Stimulated activated CD8-positive, alpha-beta memory T cell treated with anti-CD3 and anti-CD28 coated beads, Interleukin-12 subunit alpha, Interleukin-12 subunit beta, amount 100 ng/mL, for 4 hours (primary cell): Measurements from ENCODE around the gene S1PR3.
"Not testable (repeated sequence)": the region's sequence is repeated elsewhere in the genome, so short reads cannot be mapped to it uniquely, and the experiment has no call there.

Experiments
- DNase-seq: peaks from one replicate; pipeline ENCODE4 v3.0.0-alpha.2; 2020; ENCODE audit warnings: low read depth

Gene S1PR3

DNA sequence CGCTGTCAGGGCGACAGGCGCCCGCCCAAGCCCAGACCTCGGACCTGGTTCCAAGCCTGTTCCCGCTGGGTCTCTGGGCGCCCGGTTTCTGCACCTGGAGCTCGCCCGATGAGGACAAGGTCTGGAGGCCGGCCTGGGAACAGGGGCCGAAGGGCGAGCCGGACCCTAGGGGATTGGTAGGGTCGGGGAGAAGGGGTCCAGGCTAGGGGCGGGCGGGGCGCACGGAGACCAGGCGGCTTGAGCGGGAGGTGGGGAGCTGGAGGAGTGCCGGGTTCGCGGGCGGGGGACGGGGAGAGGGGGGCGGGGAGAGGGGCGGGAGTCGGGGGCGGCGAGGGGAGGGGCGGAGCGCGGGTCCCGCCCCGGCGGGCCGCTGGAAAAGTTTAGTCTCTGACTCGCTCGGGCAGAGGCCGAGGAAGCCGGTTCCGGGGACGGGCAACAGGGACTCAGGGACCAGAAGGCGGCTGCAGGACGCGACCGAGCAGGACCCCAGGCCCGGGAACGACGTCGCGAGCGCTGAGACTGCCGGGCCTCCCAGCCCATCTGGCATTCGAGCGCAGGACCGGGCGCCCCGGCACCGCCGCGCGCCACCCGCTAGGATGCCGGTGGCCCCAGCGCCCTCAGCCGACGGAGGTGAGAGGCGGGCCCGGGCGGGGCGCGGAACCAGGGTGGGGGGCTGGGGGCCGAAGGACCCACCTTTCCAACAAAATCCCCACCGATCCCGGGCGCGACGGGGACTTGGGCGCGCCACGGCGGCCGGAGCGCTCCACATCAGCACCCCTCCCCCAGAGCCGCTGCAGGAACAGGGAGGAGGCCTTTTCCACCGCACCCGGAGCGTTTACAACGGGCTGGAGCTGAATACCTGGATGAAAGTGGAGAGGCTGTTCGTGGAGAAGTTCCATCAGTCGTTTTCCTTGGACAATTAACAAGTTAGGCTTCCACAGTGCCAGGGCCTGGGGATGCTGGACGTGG is at the start of gene S1PR3:
Gene S1PR3 (plus strand): TSS at position 403 of the 969 bp plus-strand sequence. CDS start 9,733 bp downstream, outside the sequence.
- peak; percentile 9 for DNase-seq

GRCh38 chr9:88941586-88941985 is 49.7 kb upstream of the S1PR3 start:
- not testable (repeated sequence) for DNase-seq

DNA sequence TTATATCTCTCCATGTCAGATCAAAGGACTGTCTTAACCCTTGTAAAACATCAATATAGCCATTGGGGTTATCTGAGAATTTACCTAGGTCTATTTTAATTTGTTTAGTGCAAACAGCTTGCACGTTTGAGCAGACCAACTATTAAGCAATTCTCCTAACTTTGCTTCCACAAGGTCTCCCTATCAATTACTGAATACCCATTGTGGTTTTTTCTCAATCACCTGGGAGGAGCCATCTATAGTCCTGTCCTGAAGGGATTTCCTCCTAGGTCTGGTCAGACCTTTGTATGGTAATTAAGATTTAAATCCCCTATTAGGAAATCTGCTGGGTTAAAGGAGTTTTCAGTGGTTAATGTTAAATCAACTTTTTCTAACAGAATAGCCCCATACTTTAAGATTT is 48.9 kb upstream of the S1PR3 start:
- no peak for DNase-seq

DNA sequence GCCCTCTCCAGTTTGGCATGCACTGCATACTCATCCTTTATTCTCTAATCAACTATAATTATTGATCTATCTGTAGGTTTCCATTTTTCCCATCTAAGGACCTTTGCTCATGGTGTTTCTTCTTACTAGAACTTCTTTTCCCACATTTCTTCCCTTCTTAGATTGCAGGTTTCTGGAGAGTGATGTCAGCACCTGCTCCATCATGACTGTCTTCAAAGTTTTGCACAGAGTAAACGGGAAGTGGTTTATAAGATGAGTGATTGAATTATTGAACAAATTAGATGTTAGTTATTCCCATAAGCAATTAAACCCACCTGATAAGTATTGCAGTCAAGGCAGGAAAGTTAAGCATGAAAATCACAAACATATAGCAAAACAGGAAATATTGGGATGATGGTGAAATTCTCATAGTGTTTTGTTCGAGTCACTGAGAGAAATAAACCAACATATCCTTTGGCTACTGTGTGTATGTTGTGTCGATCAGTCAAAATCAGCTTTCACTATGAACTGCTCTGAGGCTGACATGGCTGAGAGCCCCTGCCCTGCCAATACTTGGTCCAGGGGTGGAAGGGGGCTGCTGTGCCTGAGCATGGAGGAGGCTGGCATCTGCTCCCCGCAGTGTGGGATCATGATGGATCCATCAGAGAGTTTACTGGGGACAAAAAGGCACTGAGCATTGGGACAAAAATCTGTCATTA is 45.5 kb upstream of the S1PR3 start:
- DNase-seq = no peak

DNA sequence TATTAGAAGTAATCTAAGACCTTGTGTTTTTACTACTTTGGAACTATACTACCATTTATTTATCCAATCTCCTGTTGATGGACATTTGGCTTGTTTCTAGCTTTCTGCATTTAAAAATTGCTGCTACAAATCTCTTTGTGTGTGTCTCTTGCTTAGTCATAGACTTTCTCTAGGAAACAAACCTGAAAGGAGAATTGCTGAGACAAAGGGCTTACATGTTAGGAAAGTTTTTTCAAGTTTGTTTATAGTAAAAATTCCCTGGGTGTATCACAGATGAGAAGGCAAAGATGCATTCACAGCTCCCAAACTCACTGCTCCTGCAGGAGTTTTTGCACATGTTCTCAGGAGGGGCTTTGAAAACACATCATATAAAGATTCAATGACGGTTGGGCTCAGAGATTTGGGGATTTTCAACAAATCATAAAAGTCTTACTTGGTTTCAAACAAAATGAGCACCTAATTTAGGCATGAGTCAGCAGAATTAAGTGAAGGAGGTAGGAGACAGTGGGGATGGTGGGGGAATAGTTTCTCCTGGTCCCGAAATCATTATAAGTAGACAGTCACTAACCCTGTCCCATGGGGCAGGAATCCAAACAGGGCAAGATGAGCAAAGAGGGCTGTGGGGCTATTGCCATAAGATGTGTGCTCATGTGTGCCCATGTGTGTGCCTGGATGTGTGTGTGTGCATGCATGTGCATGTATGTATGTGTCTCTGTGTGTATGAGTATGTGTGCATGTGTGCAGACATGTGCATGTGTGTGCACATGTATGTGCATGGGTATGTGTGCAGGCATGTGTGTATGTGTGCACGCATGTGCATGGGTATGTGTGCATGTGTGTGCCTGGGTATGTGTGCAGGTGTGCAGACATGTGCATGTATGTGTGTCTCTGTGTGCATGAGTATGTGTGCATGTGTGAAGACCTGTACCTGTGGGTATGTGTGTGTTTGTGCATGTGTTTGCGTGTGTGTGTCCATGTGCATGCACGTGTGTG is 43.4 kb upstream of the S1PR3 start:
- DNase-seq = no peak

DNA sequence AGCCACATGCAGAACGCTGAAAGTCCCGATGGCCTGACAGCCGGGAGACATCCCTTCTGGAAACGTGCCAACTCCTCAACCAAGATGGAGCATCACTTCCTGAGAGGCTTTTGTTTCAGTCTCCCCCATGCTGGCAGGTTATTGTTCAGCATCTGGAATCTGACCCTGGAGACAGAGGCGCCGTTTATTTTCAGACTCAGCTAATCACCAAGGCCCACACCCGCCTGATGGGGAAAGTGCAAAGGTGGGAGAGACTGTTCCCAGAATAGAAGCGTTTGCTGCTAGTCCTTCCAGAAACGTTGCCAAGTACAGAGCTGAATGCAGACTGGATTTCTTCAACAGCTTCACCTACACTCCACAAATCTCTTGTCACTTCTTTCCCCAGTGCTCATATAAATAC is 41.8 kb upstream of the S1PR3 start:
- no peak for DNase-seq

- no peak for DNase-seq
These were observed 41.3 kb upstream of the S1PR3 start for GRCh38 chr9:88949961-88950340.

- no peak for DNase-seq
These were observed 40.7 kb upstream of the S1PR3 start for GRCh38 chr9:88950341-88951154.

GRCh38 chr9:88951155-88951542 is 40.1 kb upstream of the S1PR3 start:
- no peak for DNase-seq

- no peak for DNase-seq
These were observed 39.1 kb upstream of the S1PR3 start for GRCh38 chr9:88952086-88952615.

DNA sequence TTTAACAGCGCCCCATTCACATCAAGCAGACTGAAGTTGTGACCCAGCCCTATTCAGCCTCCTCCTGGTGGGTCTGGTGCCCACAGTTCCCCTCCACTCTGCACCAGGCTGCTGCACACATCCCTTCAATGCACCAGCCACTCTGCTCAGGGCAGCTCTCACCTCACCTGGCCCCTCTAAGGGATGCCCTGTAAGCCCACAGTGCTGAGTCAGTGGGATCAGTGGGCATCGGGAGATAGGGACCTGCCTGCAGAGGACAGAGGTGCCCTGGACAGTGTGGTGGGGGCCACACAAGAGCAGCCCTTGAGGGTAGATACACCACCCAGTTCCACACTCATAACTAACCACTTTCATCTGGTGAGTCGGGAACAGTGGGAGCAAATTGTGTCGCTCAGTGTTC is 38.3 kb upstream of the S1PR3 start:
- no peak for DNase-seq

DNA sequence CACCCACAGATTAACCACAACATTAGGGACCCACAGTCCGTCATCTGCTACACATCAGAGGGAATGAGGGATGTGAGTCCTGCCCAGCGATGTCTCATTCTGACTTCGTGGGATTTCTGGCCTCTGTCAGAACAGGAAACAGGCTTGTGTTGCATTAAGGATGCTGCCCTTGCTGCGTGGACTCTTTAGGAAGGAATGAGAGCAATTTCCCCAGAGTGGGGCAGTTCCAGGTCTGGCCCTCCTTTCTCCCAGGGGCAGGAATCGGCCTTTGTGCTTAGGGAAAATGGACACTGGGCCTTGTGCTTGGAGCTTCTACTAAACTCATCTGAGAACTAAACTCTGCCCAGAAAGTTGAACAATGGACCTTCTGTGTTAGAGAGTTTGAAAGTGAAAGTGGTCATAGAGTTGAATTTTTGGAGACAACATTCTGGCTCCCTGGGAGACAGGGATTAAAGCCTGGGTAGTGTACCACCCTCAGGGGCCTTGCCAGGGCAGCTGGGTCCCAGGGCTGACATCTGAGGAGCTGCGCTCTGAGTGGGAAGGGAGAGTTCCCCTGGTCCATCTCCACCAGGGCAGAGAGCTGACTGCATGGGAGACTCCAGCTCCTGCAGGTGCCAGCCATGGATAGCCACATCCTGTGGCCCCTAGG is 37.8 kb upstream of the S1PR3 start:
- no peak for DNase-seq

DNA sequence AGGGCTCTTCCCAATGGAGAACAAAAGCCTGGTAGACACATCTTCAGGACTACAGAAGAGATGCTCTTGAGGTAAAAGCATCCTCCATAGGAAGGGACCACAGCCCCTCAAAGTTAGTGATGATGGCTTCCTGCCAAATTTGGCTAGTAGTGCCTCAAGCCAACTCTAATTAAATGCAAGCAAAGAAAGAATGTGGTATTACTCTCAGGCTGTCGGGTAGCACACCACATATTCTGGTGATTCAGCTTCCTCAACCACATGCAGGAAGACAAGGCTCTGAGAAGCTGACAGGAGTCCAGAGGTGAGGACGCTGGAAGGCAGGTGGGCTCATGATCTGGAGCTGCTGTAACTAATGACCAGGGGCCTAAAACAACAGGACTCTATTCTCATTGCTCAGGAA is 37.2 kb upstream of the S1PR3 start:
- no peak for DNase-seq

- DNase-seq = no peak
These were observed 33.7 kb upstream of the S1PR3 start for GRCh38 chr9:88957526-88957925.

- no peak for DNase-seq
These were observed 31.4 kb upstream of the S1PR3 start for GRCh38 chr9:88959727-88960469.

- DNase-seq = no peak
These were observed 30.6 kb upstream of the S1PR3 start for GRCh38 chr9:88960632-88961031.

DNA sequence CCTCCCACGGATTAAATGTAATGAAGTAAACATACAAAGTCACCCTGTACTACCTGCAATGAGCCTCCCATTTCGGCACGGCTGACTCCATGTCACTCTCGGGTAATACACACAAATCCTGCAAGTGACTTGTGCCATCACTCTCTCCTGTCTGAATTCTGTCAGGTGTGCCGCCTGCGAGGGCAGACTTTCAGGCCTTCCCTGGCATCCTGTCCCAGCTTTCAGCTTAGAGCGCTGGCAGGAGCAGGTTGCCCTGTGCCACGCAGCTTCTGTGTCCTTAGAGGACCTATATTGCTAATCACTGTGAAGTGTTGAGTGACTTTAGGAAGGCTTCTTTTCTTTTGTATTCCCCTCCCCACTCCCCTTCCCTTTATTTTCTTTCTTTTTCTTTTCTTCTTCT is 25.8 kb upstream of the S1PR3 start:
- DNase-seq = no peak

GRCh38 chr9:88966894-88967676 is 24.2 kb upstream of the S1PR3 start:
- no peak for DNase-seq

- no peak for DNase-seq
These were observed 22.5 kb upstream of the S1PR3 start for GRCh38 chr9:88968799-88969198.
